GM19452 (cell line): ENCODE measurements around the gene MAVS.
A peak's percentile ranks its signal among the peaks of the same experiment; 100 is the strongest.
"Not testable (repeated sequence)": the region's sequence is repeated elsewhere in the genome, so short reads cannot be mapped to it uniquely, and the experiment has no call there.

ENCODE experiments used
- ATAC-seq: cut with Tn5 transposase; IDR thresholded peaks from one replicate; pipeline ENCODE4 v1.9.1; 2021; ENCODE audit not compliant: unreplicated experiment

MAVS gene

GRCh38 chr20:3885715-3886114, 39.1 kb downstream of the MAVS start:
- ATAC-seq = no peak

- ATAC-seq = no peak
Measured at GRCh38 chr20:3887876-3888620, 41.4 kb downstream of the MAVS start.

GRCh38 chr20:3888622-3889488, 42.2 kb downstream of the MAVS start, which contains the start of gene PANK2:
PANK2 (plus strand) TSS chr20:3889387.
- peak; percentile 93 for ATAC-seq

- ATAC-seq = peak; percentile 12
Measured at GRCh38 chr20:3889489-3890397, 43.1 kb downstream of the MAVS start.

- ATAC-seq = no peak
Measured at GRCh38 chr20:3890398-3890751, 43.7 kb downstream of the MAVS start.

GRCh38 chr20:3890999-3891929, 44.6 kb downstream of the MAVS start:
- no peak for ATAC-seq

GRCh38 chr20:3894796-3895195, 48.2 kb downstream of the MAVS start:
- no peak for ATAC-seq

GRCh38 chr20:3896302-3896701, 49.7 kb downstream of the MAVS start:
- no peak for ATAC-seq

- ATAC-seq = no peak
Measured at GRCh38 chr20:3896853-3897583, 50.4 kb downstream of the MAVS start.

GRCh38 chr20:3898181-3898580, 51.5 kb downstream of the MAVS start:
- not testable (repeated sequence) for ATAC-seq

- ATAC-seq = no peak
Measured at GRCh38 chr20:3898639-3899038, 52.0 kb downstream of the MAVS start.

- no peak for ATAC-seq
Measured at GRCh38 chr20:3900187-3900604, 53.6 kb downstream of the MAVS start.

- no peak for ATAC-seq
Measured at GRCh38 chr20:3901028-3901705, 54.5 kb downstream of the MAVS start.

- ATAC-seq = no peak
Measured at GRCh38 chr20:3901706-3902440, 55.2 kb downstream of the MAVS start.

- no peak for ATAC-seq
Measured at GRCh38 chr20:3902446-3902845, 55.8 kb downstream of the MAVS start.

GRCh38 chr20:3904224-3904623, 57.6 kb downstream of the MAVS start:
- ATAC-seq = no peak

- no peak for ATAC-seq
Measured at GRCh38 chr20:3904857-3905256, 58.2 kb downstream of the MAVS start.
